Left renal pelvis (tissue), 4 donors: ENCODE results near the gene ZBTB39. TPM values are rescaled to one million over a fixed set of nuclear protein-coding genes. Genes with fewer than 3 reads are reported as not detected.
"Not testable (repeated sequence)": the region's sequence is repeated elsewhere in the genome, so short reads cannot be mapped to it uniquely, and the experiment has no call there.

Experiments used
- DNase-seq, 4 donors: peaks; one replicate each; pipeline ENCODE4 v3.0.0-alpha.2; 2013; ENCODE audit warnings: low read depth in 4 of 4, low spot score in 3 of 4
- polyA plus RNA-seq, 4 donors: library from polyadenylated mRNA; unstranded; fragments of 120-200 nt; gene quantifications; one replicate each; pipeline ENCODE4 v1.2.1, GENCODE V29; 2013; ENCODE audit not compliant: insufficient read length in 4 of 4

The ZBTB39 gene
- polyA plus RNA-seq, 4 donors = 8.9 to 13.8 (median 11.7) TPM

- no peak for DNase-seq
These were observed 23.0 kb downstream of the ZBTB39 start for GRCh38 chr12:56983386-56983785.

GRCh38 chr12:56982578-56983236 lies 23.6 kb downstream of the ZBTB39 start:
- not testable (repeated sequence) for DNase-seq

GRCh38 chr12:56980941-56981530 lies 25.3 kb downstream of the ZBTB39 start:
- no peak for DNase-seq

GRCh38 chr12:56980268-56980667 lies 26.1 kb downstream of the ZBTB39 start:
- DNase-seq = no peak

- DNase-seq = no peak
These were observed 26.7 kb downstream of the ZBTB39 start for GRCh38 chr12:56979628-56980027.

- DNase-seq = no peak
These were observed 27.8 kb downstream of the ZBTB39 start for GRCh38 chr12:56978397-56979138.

GRCh38 chr12:56977361-56977760 lies 29.0 kb downstream of the ZBTB39 start:
- not testable (repeated sequence) for DNase-seq

GRCh38 chr12:56974224-56974623 lies 32.1 kb downstream of the ZBTB39 start:
- not testable (repeated sequence) for DNase-seq

GRCh38 chr12:56968910-56969309 lies 37.4 kb downstream of the ZBTB39 start:
- DNase-seq = not testable (repeated sequence)

- DNase-seq = not testable (repeated sequence)
These were observed 40.2 kb downstream of the ZBTB39 start for GRCh38 chr12:56965997-56966642.

- DNase-seq = not testable (repeated sequence)
These were observed 41.2 kb downstream of the ZBTB39 start for GRCh38 chr12:56965124-56965523.

GRCh38 chr12:56963557-56963956 lies 42.8 kb downstream of the ZBTB39 start:
- DNase-seq = not testable (repeated sequence)

- not testable (repeated sequence) for DNase-seq
These were observed 44.1 kb downstream of the ZBTB39 start for GRCh38 chr12:56962247-56962646.

- no peak for DNase-seq
These were observed 47.9 kb downstream of the ZBTB39 start for GRCh38 chr12:56958422-56958821.

- DNase-seq = no peak
These were observed 48.9 kb downstream of the ZBTB39 start, which contains the start of gene RDH16 for GRCh38 chr12:56957229-56958052. TSS of gene RDH16 (minus strand) at chr12:56957608. CDS start at chr12:56957462, 146 bp downstream.

- no peak for DNase-seq
These were observed 50.6 kb downstream of the ZBTB39 start for GRCh38 chr12:56955631-56956256.

- DNase-seq = no peak
These were observed 51.4 kb downstream of the ZBTB39 start for GRCh38 chr12:56954958-56955355.

GRCh38 chr12:56954057-56954957 lies 52.0 kb downstream of the ZBTB39 start:
- DNase-seq = no peak

GRCh38 chr12:56953314-56953713 lies 53.0 kb downstream of the ZBTB39 start:
- DNase-seq = no peak
